Trophoblast cell (in vitro differentiated cells and primary cell): Measurements from ENCODE around the gene NRDC.

Experiments used
- DNase-seq, 2 donors: peaks; one replicate each; pipeline ENCODE4 v3.0.0-alpha.2; 2016
- H2AFZ ChIP-seq: 2 replicates; pipeline ENCODE4 v1.6.1; 2013; ENCODE audit warnings: low read length, moderate library complexity, mild to moderate bottlenecking; ENCODE audit not compliant: insufficient read depth, poor library complexity
- H2AK5ac ChIP-seq: 2 replicates; pipeline ENCODE4 v1.6.1; 2013; ENCODE audit warnings: mild to moderate bottlenecking, low read length
- H2BK120ac ChIP-seq: 2 replicates; pipeline ENCODE4 v1.6.1; 2013; ENCODE audit warnings: low read length, mild to moderate bottlenecking, moderate library complexity; ENCODE audit not compliant: insufficient read depth, poor library complexity
- H2BK12ac ChIP-seq: 2 replicates; pipeline ENCODE4 v1.6.1; 2013; ENCODE audit warnings: mild to moderate bottlenecking, low read length, moderate library complexity
- H2BK5ac ChIP-seq: 2 replicates; pipeline ENCODE4 v1.6.1; 2013; ENCODE audit warnings: low read length, low read depth, moderate library complexity, mild to moderate bottlenecking; ENCODE audit not compliant: poor library complexity
- H3K14ac ChIP-seq: 2 replicates; pipeline ENCODE4 v1.6.1; 2013; ENCODE audit warnings: mild to moderate bottlenecking, low read length
- H3K18ac ChIP-seq: 2 replicates; pipeline ENCODE4 v1.6.1; 2013; ENCODE audit warnings: mild to moderate bottlenecking, low read length
- H3K23ac ChIP-seq: 2 replicates; pipeline ENCODE4 v1.6.1; 2013; ENCODE audit warnings: low read length
- H3K27ac ChIP-seq: 2 replicates; pipeline ENCODE4 v1.5.1; 2013; ENCODE audit warnings: low read depth, mild to moderate bottlenecking, inconsistent platforms, low read length, moderate library complexity
- H3K27me3 ChIP-seq: 2 replicates; pipeline ENCODE4 v1.6.1; 2013; ENCODE audit warnings: inconsistent platforms, mild to moderate bottlenecking, low read length, moderate library complexity; ENCODE audit not compliant: insufficient read depth
- H3K36me3 ChIP-seq, 2 experiments: 1 replicate in 1 of 2; 2 replicates in 1 of 2; pipeline ENCODE4 v1.6.1; 2013; ENCODE audit warnings: low read length in 2 of 2, mild to moderate bottlenecking in 2 of 2, moderate library complexity in 1 of 2; ENCODE audit not compliant: insufficient read depth in 2 of 2, control insufficient read depth in 1 of 2
- H3K4ac ChIP-seq: 2 replicates; pipeline ENCODE4 v1.6.1; 2013; ENCODE audit warnings: low read depth, mild to moderate bottlenecking, low read length, moderate library complexity
- H3K4me1 ChIP-seq, 2 experiments: 1 replicate in 1 of 2; 2 replicates in 1 of 2; pipeline ENCODE4 v1.6.1; 2013; ENCODE audit warnings: low read length in 2 of 2, mild to moderate bottlenecking in 2 of 2, moderate library complexity in 1 of 2; ENCODE audit not compliant: insufficient read depth in 2 of 2, control insufficient read depth in 1 of 2
- H3K4me2 ChIP-seq: 2 replicates; pipeline ENCODE4 v1.6.1; 2013; ENCODE audit warnings: inconsistent platforms, mild to moderate bottlenecking, low read length, moderate library complexity
- H3K4me3 ChIP-seq: 2 replicates; pipeline ENCODE4 v1.5.1; 2013; ENCODE audit warnings: mild to moderate bottlenecking, low read depth, low read length, inconsistent platforms
- H3K79me1 ChIP-seq: one replicate; pipeline ENCODE4 v1.6.1; 2013; ENCODE audit warnings: low read length
- H3K79me2 ChIP-seq: 2 replicates; pipeline ENCODE4 v1.6.1; 2013; ENCODE audit warnings: low read length, mild to moderate bottlenecking; ENCODE audit not compliant: control insufficient read depth, insufficient read depth, poor library complexity
- H3K9ac ChIP-seq: 2 replicates; pipeline ENCODE4 v1.6.1; 2013; ENCODE audit warnings: mild to moderate bottlenecking, low read length
- H3K9me3 ChIP-seq: 2 replicates; pipeline ENCODE4 v1.6.1; 2013; ENCODE audit warnings: low read depth, mild to moderate bottlenecking, control low read depth, inconsistent platforms, low read length; ENCODE audit not compliant: insufficient read depth
- H4K12ac ChIP-seq: 2 replicates; pipeline ENCODE4 v1.6.1; 2013; ENCODE audit warnings: low read depth, mild to moderate bottlenecking, low read length, moderate library complexity
- H4K8ac ChIP-seq: 2 replicates; pipeline ENCODE4 v1.6.1; 2013; ENCODE audit warnings: low read depth, mild to moderate bottlenecking, low read length, moderate library complexity
- H4K91ac ChIP-seq: one replicate; pipeline ENCODE4 v1.6.1; 2013; ENCODE audit warnings: low read depth, mild to moderate bottlenecking, low read length, moderate library complexity
- WGBS: extraction: QIAGEN DNeasy Blood & Tissue Kit; methylation state at CpG from one replicate; pipeline ENCODE4 v1.1.7; 2013; ENCODE audit warnings: missing lambda C conversion rate; ENCODE audit not compliant: insufficient read length, insufficient coverage; ENCODE audit errors: extremely low coverage; 5-methylcytosine and 5-hydroxymethylcytosine counted together

Gene NRDC

DNA sequence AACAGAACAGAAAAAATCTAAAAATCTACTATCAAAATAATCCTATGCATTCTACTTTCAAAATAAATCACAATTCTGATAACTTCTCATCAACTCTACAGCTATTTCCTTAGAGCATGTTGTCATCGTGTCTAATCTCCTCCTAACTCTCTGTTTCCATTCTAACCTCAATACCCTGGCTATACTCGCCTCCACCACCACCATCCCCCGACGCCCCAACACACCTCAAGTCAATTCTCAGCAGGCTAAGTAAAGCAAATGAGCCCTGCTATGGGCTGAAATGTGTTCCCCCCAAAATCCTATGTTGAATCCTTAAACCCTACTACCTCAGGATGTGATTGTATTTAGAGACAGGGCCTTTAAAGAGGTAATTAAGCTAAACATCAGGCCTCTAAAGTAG lies 34.6 kb downstream of the NRDC start:
- H3K79me2 ChIP-seq, result no peaks in the 10 kb centered on the region
- no peak overlapping the region for H2BK12ac ChIP-seq
- H3K18ac ChIP-seq, result peak overlapping the region; percentile 51
- no peak overlapping the region for H2AFZ ChIP-seq
- no peaks in the 10 kb centered on the region for H3K27me3 ChIP-seq
- no peak overlapping the region for H3K14ac ChIP-seq
- no peak overlapping the region for H3K4me2 ChIP-seq
- H3K9me3 ChIP-seq, result peaks cover 4% of the 10 kb centered on the region
- no peaks in the 10 kb centered on the region for H3K79me1 ChIP-seq
- peaks cover 5 to 6% of the 10 kb centered on the region in 2 experiments for H3K36me3 ChIP-seq
- H3K4ac ChIP-seq, result no peak overlapping the region
- H3K4me1 ChIP-seq, result no peaks in the 10 kb centered on the region
- no peak for DNase-seq
- no peak overlapping the region for H4K91ac ChIP-seq
- no peak overlapping the region for H2BK5ac ChIP-seq
- WGBS, result 100% methylated on average over 3 of the region's 4 CpGs
- H2BK120ac ChIP-seq, result no peak overlapping the region
- H3K27ac ChIP-seq, result no peak overlapping the region
- no peak overlapping the region for H3K23ac ChIP-seq
- H3K4me3 ChIP-seq, result no peak overlapping the region
- H4K8ac ChIP-seq, result no peak overlapping the region
- H2AK5ac ChIP-seq, result no peak overlapping the region
- no peak overlapping the region for H4K12ac ChIP-seq
- H3K9ac ChIP-seq, result no peak overlapping the region

DNA sequence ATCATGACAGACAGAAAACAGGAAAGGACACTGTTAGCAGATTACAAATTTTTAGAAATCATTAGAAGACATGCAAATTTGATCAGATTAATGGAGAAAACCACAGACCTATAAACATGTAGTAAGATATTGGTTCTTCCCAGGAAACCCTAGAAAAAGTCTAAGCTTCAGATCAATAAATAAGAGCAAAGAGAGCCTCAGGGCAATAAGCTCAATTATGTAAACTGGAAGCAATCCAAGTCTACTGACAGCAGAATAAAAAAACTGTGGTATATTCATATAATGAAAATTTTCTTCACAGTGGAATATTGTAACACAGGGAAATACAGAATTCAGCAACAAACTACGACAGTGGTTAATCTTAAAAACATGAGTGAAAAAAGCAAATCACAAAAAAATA lies 36.3 kb downstream of the NRDC start:
- no peak overlapping the region for H2BK12ac ChIP-seq
- H3K14ac ChIP-seq, result no peak overlapping the region
- no peak overlapping the region for H2AK5ac ChIP-seq
- no peak overlapping the region for H4K12ac ChIP-seq
- no peak overlapping the region for H4K91ac ChIP-seq
- peaks cover 5 to 6% of the 10 kb centered on the region in 2 experiments for H3K36me3 ChIP-seq
- H3K27ac ChIP-seq, result no peak overlapping the region
- no peaks in the 10 kb centered on the region for H3K4me1 ChIP-seq
- H2BK120ac ChIP-seq, result no peak overlapping the region
- H2AFZ ChIP-seq, result no peak overlapping the region
- no peaks in the 10 kb centered on the region for H3K79me2 ChIP-seq
- DNase-seq, result no peak
- no peak overlapping the region for H4K8ac ChIP-seq
- WGBS, result no CpG with 5 or more reads among the region's 1 CpG
- no peak overlapping the region for H3K4ac ChIP-seq
- H3K9me3 ChIP-seq, result peaks cover 2% of the 10 kb centered on the region
- H2BK5ac ChIP-seq, result no peak overlapping the region
- H3K9ac ChIP-seq, result no peak overlapping the region
- no peak overlapping the region for H3K23ac ChIP-seq
- H3K79me1 ChIP-seq, result no peaks in the 10 kb centered on the region
- H3K4me3 ChIP-seq, result no peak overlapping the region
- H3K27me3 ChIP-seq, result no peaks in the 10 kb centered on the region
- H3K4me2 ChIP-seq, result no peak overlapping the region
- no peak overlapping the region for H3K18ac ChIP-seq

DNA sequence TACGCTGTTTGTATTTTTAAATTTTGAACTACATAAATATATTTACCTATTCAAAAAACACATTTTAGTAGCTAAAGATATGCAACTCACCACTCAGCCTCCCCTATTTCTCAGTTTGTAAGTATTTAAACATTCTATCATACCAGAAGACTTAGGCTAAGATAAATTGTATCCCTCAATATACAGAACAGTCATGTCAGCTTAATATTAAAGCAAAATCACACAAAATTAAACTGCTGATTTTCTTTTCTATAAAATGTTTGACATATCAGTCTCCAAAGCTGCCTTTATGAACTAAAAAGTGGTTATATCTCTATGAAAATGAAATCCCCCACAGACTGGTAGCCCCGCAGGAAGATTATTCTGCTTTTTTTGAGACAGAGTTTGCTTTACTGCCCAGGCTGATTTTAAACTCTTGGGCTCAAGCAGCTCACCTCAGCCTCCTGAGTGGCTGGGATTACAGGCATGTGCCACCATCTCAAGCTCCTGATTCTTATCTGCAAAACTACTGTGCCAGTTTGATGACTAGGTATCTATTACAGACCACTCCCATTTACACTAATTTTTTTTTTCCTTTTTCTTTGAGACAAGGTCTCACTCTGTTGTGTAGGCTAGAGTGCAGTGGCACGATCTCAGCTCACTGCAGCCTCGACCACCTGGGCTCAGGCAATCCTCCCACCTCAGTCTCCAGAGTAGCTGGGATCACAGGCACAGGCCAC lies 37.6 kb downstream of the NRDC start:
- Histone ChIP-seq H2AK5ac (no peak overlapping the region), H2BK5ac (no peak overlapping the region), H2BK120ac (no peak overlapping the region), H3K4me3 (no peak overlapping the region), H2AFZ (no peak overlapping the region), H3K9me3 (no peaks in the 10 kb centered on the region), H3K79me2 (no peaks in the 10 kb centered on the region), H2BK12ac (no peak overlapping the region), H3K9ac (no peak overlapping the region), H3K27ac (no peak overlapping the region), H3K4ac (no peak overlapping the region), H3K36me3 (peaks cover 6% of the 10 kb centered on the region in 2 experiments), H3K23ac (no peak overlapping the region), H4K8ac (no peak overlapping the region), H3K79me1 (no peaks in the 10 kb centered on the region), H3K18ac (no peak overlapping the region), H3K4me2 (no peak overlapping the region), H4K91ac (no peak overlapping the region), H3K4me1 (no peaks in the 10 kb centered on the region), H4K12ac (no peak overlapping the region), H3K27me3 (no peaks in the 10 kb centered on the region), H3K14ac (no peak overlapping the region)
- no CpG with 5 or more reads among the region's 4 CpGs for WGBS
- no peak for DNase-seq

DNA sequence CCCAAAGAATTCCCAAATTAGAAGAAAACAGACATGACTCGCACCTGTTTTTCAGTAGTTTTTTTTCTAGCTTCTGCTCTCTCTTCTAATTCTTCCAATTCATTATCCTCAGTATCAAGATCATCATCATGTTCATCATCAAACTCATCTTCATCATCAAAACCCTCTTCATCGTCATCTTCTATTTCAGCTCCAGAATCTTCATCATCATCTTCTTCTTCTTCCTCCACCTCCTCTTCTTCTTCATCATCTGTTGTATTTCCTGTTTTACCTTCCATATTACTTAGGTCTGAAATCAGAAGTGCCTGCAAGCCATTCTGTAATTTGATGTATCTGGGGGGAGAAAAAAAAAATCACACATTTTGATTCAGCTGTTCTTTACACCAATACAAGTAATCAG lies 38.3 kb downstream of the NRDC start:
- Histone ChIP-seq H3K27ac (no peak overlapping the region), H3K4me2 (no peak overlapping the region), H3K4me1 (no peaks in the 10 kb centered on the region), H3K9ac (no peak overlapping the region), H3K4me3 (no peak overlapping the region), H3K18ac (no peak overlapping the region), H2BK5ac (no peak overlapping the region), H4K8ac (no peak overlapping the region), H2AFZ (no peak overlapping the region), H3K79me2 (no peaks in the 10 kb centered on the region), H3K4ac (no peak overlapping the region), H2BK12ac (no peak overlapping the region), H4K91ac (no peak overlapping the region), H2AK5ac (no peak overlapping the region), H3K79me1 (no peaks in the 10 kb centered on the region), H3K9me3 (no peaks in the 10 kb centered on the region), H3K27me3 (no peaks in the 10 kb centered on the region), H3K23ac (no peak overlapping the region), H2BK120ac (no peak overlapping the region), H3K36me3 (peaks cover 11% of the 10 kb centered on the region in 2 experiments), H3K14ac (no peak overlapping the region), H4K12ac (no peak overlapping the region)
- WGBS, result 100% methylated on average over 1 of the region's 2 CpGs
- no peak for DNase-seq
